Stimulated activated CD4-positive, alpha-beta T cell treated with anti-CD3 and anti-CD28 coated beads, Interleukin-2, amount 100 ng/mL, for 48 hours (primary cell): Measurements from ENCODE around the gene DPYD.

Experiments used
- DNase-seq, 2 donors: peaks; one replicate each; pipeline ENCODE4 v3.0.0-alpha.2; 2020

Gene DPYD

DNA sequence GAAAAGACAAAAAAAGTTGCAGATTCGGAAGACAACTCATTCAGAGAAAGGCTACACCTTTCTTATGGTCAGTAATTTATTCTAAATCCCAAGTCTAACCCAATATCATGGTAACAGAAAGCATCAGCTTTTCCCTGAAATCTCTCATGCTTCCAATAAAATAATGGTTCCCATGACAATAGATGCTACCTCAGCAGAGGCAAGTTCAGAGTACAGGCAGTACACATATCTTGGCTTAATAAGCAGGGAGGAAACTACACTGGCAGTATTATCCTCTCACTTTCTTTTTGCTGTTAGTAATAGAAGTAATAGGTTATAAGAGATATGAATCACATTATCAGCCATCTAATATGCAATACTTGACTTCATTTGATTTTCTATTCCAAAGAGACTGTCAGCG lies 137.1 kb downstream of the DPYD start:
- no peak for DNase-seq

DNA sequence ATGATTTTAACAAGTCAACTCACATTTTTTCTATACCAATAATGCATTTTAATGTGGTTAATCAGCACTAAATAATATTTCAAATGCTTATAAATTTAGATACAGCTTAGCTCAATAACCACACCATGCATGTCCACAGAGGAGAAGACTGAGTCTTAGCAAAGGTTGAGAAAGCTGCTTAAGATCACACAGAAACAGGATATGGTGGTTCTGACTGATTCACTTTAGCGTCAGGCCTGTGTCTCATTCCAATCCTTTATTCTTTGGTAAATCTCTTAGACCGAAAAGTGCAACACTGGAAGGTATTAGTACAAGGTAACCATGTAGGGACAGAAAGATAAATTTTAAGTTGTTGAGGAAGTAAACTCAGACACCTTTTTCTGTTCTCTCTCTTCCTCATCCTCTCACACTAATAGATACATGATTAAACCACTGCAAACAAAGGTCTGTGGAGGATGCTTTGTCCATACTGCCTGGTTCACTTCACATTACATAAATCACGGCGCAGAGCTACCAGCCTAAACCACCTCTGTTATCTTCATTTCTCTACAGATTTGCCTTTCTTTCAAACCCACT lies 139.0 kb downstream of the DPYD start:
- no peak for DNase-seq

DNA sequence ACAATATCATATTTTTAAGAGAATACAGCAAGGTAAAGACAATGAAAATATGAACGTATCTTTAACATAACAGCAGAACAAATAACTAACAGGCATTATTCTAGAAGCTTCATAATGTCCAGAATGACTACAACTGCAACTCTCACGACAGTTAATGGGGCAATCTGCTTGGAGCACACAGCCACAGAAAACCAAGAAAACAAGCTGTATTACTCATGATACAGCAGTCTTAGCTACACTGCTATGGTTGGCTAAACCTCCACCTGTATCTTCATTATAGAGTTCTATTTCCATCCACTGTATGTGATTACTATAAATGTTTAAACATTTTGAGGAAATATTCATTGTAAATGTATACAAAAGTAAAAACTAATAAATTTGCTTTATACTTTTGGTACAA lies 139.9 kb downstream of the DPYD start:
- DNase-seq = no peak

DNA sequence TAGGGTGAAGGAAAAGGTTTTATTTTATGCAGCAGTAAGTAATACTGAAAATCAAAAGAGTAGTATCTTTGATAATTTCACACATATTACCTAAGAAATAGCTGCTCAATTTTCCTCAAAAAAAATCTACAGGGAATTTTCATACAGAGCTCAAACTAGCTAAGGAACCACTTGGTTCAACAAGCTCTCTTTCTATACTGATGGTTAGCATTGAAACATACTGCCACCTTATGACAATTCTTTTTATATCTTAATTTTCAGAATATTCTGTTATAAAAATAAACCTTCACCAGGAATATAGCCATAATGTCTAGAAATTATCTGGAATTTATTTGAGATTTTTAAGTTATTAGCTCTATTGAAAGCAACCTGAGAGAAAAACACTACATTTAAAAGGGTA lies 142.1 kb downstream of the DPYD start:
- DNase-seq = no peak

DNA sequence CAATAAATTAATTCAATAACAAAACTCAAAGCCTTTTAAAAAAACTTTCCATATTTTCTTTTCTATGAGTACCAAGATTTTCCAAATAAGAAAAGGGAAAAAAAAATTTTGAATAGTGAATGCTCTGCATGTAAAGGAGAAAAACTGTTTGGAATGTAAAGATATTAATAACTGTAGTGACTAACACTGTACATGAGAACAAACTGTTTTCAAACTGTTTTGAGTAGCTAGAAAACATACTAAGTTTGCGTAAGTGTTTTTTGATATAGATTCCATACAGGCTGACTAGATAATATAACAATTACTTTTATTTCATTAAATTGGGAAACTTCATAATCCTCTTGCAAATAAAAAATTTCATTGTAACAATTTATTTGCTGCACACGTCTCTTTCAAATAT lies 150.5 kb downstream of the DPYD start:
- DNase-seq = no peak

DNA sequence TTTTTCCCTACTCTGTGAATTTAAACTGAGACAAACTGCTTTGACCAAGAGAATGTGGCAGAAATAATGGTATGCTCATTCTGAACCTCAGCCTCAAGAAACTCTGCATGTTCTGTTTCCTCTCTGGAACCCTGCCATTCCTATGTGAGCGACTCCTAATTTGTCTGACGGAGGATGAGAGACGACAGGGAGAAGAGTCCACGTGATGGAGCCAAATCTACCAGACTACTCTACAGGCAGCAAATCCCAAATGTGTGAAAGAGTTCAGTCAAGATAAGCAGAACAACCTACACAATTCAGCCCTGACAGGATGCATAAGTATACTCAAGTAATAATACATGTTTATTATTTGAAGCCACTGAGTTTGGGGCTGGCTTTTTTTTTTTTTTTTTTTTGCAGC lies 153.5 kb downstream of the DPYD start:
- DNase-seq = no peak

- no peak for DNase-seq
These were observed 155.8 kb downstream of the DPYD start for GRCh38 chr1:97764991-97765390.

- DNase-seq = no peak
These were observed 159.2 kb downstream of the DPYD start for GRCh38 chr1:97761637-97762036.

GRCh38 chr1:97759078-97759477 lies 161.8 kb downstream of the DPYD start:
- no peak for DNase-seq

DNA sequence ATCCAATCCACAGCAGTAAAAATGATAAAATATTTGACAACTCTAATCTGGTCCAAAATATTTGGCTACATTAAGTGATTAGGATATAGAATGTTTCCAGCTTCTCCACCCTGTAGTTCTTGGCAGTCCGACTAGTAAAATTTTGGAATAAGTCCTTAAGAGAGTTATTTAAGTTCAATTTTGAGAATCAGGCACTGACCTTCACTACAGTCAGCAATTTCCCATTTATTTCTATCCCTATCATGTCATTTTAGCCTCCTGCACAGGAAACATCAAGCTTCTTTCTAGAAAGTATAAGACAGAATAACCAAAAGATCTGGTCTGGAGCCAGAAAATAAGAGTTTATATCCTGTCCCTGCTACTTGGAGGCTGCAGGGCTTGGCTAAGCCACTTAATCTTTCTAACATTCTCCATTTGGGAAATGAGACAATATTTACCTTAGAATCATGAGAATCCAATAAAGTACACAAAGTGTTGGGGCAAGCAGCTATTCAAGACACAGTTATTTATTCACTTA lies 162.2 kb downstream of the DPYD start:
- no peak for DNase-seq

DNA sequence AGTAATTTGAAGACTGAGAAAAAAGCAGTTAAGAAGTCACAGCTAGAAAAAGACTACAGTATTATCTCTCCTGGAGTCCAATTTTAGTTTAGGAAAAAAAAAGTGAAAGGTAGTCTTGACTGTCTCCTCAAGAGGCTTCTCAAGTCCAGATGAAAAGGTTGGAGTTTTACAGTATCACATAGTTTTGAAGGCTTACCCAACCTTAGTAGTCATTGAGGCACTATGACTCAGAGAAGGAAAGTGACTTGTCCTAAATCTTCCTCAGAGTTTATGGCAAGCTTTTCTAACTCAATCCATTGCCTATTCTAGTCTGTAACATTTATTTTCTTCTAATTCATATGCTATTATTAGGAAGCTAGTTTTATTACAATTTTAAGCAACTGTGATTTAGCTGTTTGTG lies 174.9 kb downstream of the DPYD start:
- DNase-seq = no peak

DNA sequence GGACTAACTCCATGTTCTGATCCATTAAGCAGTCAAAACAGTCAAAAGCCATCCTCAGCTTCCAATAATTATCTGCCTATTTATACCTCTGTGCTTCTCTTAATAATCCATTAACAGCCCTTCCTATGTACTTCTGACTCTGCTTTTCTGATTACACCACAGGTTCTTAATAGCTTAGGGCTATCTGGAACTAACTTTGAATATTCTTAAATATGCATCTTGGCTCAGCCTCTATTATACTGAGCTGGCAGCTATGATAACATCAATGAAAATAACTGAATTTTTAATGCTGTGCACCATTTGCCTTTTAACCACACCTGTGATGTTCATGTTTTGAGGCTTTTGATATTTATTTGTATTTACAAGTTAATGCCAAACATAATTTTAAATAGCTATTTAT lies 175.9 kb downstream of the DPYD start:
- no peak for DNase-seq

DNA sequence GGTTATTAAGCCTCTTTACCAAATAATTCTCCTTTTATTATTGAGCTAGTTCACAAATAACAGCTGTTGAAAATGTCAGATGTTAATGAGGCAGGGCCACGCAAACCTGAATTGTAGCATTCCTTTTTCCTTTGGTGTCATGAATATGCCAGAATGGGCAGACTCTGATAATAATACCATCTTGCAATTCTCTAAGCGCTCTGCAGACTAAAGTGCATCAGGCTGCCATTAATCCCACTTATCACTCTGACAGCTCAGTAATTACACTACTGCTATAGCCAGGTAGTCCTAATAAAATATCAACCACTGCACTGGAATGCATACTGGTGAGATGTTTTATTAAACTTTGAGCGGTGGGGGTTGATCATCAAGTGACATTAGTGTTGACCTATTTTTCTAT lies 177.7 kb downstream of the DPYD start:
- DNase-seq = no peak

DNA sequence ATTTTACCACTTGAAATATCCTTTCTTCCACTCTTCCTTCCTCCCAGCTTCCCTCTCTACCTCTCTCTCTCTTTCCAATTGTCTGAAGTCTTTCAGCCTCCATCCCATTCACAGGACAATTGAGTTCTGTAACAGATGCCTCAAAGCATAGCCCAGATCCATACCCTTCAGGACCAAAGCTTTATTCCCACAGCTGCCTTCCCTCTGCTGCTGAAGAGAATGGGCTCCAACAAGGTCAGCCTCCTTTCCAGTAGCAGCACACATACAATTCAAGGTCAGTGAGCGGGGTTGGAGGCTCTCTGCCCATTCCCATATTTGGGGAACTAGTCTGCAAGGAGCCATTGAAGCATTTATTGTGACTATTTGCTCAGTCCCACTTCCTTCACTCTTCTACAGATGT lies 179.9 kb downstream of the DPYD start:
- DNase-seq = no peak

DNA sequence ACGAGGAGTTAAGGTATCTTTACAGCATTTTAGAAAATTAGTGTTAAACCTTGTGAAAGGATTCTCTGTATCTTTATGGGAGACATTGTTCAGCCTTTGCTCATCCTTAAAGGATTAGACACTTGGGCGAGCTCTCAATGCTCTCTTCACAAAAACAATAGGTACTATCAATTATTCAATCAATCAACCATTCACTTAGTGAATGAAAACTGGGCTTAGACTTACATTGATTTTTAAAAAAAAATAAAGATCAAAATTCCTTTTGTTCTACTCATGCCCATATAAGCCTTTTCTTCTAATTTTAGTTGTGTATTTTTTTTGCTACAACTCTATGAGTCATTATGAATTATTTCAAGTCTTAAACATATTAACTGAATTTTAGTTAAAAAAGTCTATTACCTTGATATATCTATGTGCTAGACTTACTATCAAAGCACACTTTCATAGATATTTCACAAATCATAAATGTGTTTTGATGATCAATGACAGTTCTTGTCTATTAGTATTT lies 181.2 kb downstream of the DPYD start:
- no peak for DNase-seq

DNA sequence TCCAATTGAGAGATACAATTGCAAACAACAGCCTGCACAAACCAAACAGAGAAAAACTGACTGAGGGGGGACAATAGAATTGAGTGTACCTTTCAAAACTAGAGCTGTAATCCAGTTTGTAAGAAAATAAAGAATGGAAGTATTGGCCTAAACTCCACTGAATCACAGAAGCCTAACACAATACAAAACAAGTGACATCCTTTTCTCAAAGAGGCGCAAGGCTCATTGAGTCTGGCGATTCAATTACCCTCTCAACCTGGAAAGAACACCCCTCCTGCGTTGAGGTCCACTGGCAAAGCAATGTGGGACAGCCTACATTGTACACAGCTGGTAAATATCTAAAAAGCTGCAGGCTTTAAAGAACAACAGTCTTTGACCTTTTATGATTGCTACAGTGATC lies 182.6 kb downstream of the DPYD start:
- no peak for DNase-seq

GRCh38 chr1:97730271-97730670 lies 190.6 kb downstream of the DPYD start:
- no peak for DNase-seq

- no peak for DNase-seq
These were observed 192.4 kb downstream of the DPYD start for GRCh38 chr1:97728436-97728835.

DNA sequence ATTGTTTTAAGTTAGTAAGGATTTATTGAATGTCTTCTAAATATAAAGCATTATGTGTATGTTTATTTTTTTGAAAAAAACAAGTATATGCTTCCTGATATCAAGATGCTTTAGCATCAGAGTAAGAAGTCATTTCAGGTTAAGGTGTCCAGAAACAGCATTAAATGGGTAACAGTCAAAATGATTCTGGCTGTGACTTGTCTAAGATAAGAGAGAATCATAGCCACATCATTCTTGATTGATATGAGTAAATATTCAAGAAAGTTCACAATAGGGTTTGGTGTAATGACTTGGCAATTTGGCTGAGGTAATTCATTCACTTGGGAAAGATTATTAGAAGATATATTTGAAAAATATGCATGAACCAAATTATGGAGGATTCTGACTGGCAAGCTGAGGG lies 193.8 kb downstream of the DPYD start:
- DNase-seq = no peak

- no peak for DNase-seq
These were observed 194.4 kb downstream of the DPYD start for GRCh38 chr1:97726386-97726785.

GRCh38 chr1:97721221-97721620 lies 199.6 kb downstream of the DPYD start:
- DNase-seq = no peak

DNA sequence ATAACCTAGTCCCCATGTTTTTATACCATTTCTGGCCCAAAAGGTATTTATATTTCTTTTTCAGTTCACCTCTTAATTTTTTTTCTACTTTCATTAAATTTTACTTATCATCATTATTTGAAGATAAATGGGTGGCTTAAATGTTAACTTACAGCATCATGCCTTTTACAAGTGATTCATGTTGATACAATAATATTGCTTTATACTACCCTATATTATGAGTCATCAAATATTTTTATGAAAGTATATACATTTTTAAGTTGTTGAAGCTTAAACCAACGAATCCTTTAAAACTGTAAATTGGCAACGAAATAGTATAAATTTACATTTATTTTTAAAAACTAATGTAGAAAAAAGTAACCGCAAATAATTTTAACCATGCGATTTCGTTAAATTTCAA lies 207.9 kb downstream of the DPYD start:
- DNase-seq = no peak

DNA sequence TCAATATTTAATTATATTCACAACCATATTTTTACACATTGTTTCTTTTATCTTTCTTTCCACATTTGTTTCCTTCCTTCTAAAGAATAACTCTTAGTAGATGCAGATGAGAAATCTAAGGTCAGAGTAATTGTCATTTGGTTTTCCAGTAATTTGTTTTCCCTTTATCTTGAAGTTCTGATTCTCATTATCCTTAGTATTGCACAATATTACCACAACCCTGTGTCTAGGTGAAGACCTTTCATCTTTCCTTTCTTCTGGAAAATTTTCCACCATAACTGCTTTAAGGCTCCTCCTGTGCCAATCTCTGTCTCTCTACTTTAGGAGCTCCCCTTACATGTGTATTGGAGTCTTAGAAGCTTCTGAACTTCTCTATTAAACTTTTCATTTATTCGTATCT lies 209.0 kb downstream of the DPYD start:
- no peak for DNase-seq

- no peak for DNase-seq
These were observed 227.2 kb downstream of the DPYD start for GRCh38 chr1:97693601-97694000.

- no peak for DNase-seq
These were observed 229.5 kb downstream of the DPYD start for GRCh38 chr1:97691325-97691724.

DNA sequence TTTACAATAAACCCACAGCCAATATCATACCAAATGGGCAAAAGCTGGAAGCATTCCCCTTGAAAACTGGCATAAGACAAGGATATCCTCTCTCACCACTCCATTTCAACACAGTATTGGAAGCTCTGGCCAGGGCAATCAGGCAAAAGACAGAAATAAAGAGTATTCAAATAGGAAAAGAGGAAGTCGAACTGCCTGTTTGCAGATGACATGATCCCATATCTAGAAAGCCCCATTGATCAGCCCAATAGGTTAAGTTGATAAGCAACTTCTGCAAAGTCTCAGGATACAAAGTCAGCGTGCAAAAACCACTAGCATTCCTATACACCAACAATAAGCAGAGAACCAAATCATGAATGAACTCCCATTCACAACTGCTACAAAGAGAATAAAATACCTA lies 235.5 kb downstream of the DPYD start:
- DNase-seq = no peak
